Activated T-helper 2 cell treated with anti-CD3 and anti-CD28 coated beads, Interferon-gamma antibody, Interleukin-2, Interleukin-4, amounts not matched to agents 10 μg/mL and 5 μg/mL and 100 μg/mL, durations not matched to agents 14 hours and 24 hours and 36 hours (primary cell): ENCODE data around the gene ZCCHC24. TPM values are rescaled to one million over a fixed set of nuclear protein-coding genes. Genes with fewer than 3 reads are reported as not detected.

Experiments
- DNase-seq: peaks from one replicate; pipeline ENCODE4 v3.0.0; 2021; ENCODE audit warnings: low spot score
- H3K27ac Mint-ChIP-seq: one replicate; pipeline ENCODE4 v1.8.0; 2021; ENCODE audit warnings: mixed read lengths
- H3K27me3 Mint-ChIP-seq: one replicate; pipeline ENCODE4 v1.8.0; 2021; ENCODE audit warnings: low read depth, mixed read lengths
- H3K36me3 Mint-ChIP-seq: one replicate; pipeline ENCODE4 v1.8.0; 2021; ENCODE audit warnings: low read depth, mixed read lengths
- H3K4me1 Mint-ChIP-seq: one replicate; pipeline ENCODE4 v1.8.0; 2021; ENCODE audit warnings: low read depth, mixed read lengths
- H3K4me3 Mint-ChIP-seq: one replicate; pipeline ENCODE4 v1.8.0; 2021; ENCODE audit warnings: low read depth, mild to moderate bottlenecking, moderate library complexity, mixed read lengths
- H3K9me3 Mint-ChIP-seq: one replicate; pipeline ENCODE4 v1.8.0; 2021; ENCODE audit warnings: mixed read lengths
- intact Hi-C: fragments of 100-400 bp; cut with micrococcal nuclease; formaldehyde crosslinking; loops from one replicate; pipeline ENCODE4 v1.15.1; 2023
- total RNA-seq: library from RNA; stranded (reverse); gene quantifications from 2 replicates; pipeline ENCODE4 v1.2.3, GENCODE V29; 2022

Gene ZCCHC24
- total RNA-seq, 1 donor from 2014 or later = 2.1 TPM

DNA sequence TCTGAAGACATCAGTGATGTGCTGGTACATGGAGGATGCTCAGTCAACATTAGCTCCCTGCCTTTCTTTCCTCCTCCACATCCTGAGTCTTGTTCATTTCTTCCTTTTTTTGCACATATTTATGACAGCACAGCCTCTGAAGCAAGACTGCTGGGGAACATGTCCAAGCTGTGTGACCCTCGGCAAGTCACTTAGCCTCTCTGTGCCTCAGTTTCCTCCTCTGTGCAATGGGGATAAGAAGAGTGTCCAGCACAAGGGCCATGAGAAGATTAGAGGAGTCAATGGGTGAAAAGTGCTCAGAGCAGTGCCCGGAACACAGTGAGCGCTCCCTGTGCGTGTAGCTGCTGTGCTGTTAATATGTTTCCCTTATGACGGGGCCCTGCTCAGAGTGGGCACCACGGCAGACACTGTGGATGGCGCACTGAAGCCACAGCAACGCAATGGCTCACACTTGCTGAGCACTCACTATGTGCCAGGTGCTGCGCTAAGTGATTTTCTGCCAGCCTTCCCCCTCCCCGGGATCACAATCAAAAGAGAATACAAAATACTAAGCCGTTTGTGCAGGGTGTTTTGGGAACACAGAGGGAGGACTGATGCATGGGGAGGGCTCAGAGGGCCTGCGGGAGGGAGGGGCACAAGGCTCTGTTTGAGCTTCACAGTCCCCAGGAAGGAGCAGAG lies 28.7 kb downstream of the ZCCHC24 start:
- Mint-ChIP-seq H3K4me1 (peaks cover 8% of the 10 kb centered on the region), H3K9me3 (no peaks in the 10 kb centered on the region), H3K36me3 (no peaks in the 10 kb centered on the region), H3K4me3 (no peak overlapping the region), H3K27ac (no peak overlapping the region), H3K27me3 (no peaks in the 10 kb centered on the region)
- DNase-seq = no peak
- intact Hi-C loops = no loop called here

- Mint-ChIP-seq H3K9me3 (no peaks in the 10 kb centered on the region), H3K27ac (no peak overlapping the region), H3K36me3 (no peaks in the 10 kb centered on the region), H3K4me3 (no peak overlapping the region), H3K4me1 (peaks cover 8% of the 10 kb centered on the region), H3K27me3 (no peaks in the 10 kb centered on the region)
- intact Hi-C loops = no loop called here
- DNase-seq = no peak
Observed at GRCh38 chr10:79415736-79416577, 29.5 kb downstream of the ZCCHC24 start.

DNA sequence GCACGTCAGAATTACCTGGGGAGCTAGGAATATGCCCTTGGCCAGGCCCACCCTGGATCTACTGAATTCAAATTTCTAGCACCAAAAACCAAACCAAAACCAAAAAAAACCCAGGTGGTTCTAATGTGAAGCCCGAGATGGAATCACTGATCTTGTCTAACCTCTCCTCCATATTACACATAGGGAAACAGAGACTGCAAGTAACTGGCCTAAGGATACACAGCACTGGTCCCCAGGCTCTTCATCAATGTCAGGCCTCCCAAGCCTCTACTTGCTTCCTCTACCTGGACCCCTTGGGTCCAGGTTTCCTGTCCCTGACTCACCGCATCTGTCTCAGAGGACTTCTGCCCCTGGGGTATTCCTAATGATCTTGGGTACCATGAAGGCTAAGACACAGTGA lies 30.7 kb downstream of the ZCCHC24 start:
- DNase-seq = no peak
- Mint-ChIP-seq H3K4me3 (no peak overlapping the region), H3K27ac (no peak overlapping the region), H3K9me3 (no peaks in the 10 kb centered on the region), H3K4me1 (peaks cover 8% of the 10 kb centered on the region), H3K36me3 (no peaks in the 10 kb centered on the region), H3K27me3 (no peaks in the 10 kb centered on the region)
- intact Hi-C loops = no loop called here

- peaks cover 8% of the 10 kb centered on the region for H3K4me1 Mint-ChIP-seq
- intact Hi-C loops = no loop called here
- H3K27ac Mint-ChIP-seq = peak overlapping the region; percentile 47
- H3K36me3 Mint-ChIP-seq = no peaks in the 10 kb centered on the region
- H3K9me3 Mint-ChIP-seq = no peaks in the 10 kb centered on the region
- no peaks in the 10 kb centered on the region for H3K27me3 Mint-ChIP-seq
- H3K4me3 Mint-ChIP-seq = no peak overlapping the region
- no peak for DNase-seq
Observed at GRCh38 chr10:79413196-79413595, 32.2 kb downstream of the ZCCHC24 start.

DNA sequence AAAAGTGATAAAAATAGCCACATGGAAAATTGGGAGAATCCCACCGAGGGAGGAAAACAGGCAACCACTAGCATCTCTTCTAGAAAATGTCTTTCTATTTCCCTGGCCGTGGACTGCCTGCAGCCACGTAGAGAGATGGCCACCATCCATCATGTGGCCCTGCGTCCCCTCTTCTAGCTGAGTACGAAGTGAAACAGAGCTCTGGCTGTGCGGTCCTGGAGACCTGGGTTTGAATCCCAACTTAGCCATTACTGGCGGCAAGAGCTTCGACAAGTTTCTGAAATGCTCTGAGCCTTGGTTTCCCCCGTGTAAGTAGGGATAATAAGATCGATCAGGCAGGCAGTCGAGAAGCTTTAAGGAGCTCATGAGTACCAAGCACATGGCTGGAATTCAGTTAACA lies 32.9 kb downstream of the ZCCHC24 start:
- H3K36me3 Mint-ChIP-seq = no peaks in the 10 kb centered on the region
- no peaks in the 10 kb centered on the region for H3K9me3 Mint-ChIP-seq

GRCh38 chr10:79411546-79412495 lies 33.6 kb downstream of the ZCCHC24 start:
- Mint-ChIP-seq H3K9me3 (no peaks in the 10 kb centered on the region), H3K4me3 (no peak overlapping the region), H3K27me3 (no peaks in the 10 kb centered on the region), H3K27ac (no peak overlapping the region), H3K4me1 (peaks cover 8% of the 10 kb centered on the region), H3K36me3 (no peaks in the 10 kb centered on the region)
- DNase-seq = no peak
- intact Hi-C loops = no loop called here

More for the DNA sequence above, 32.9 kb downstream of the ZCCHC24 start:
- no peak overlapping the region for H3K4me3 Mint-ChIP-seq
- DNase-seq = no peak
- H3K27me3 Mint-ChIP-seq = no peaks in the 10 kb centered on the region
- H3K27ac Mint-ChIP-seq = no peak overlapping the region
- peaks cover 8% of the 10 kb centered on the region for H3K4me1 Mint-ChIP-seq
- intact Hi-C loops = no loop called here

- intact Hi-C loops = no loop called here
- no peak overlapping the region for H3K27ac Mint-ChIP-seq
- H3K9me3 Mint-ChIP-seq = no peaks in the 10 kb centered on the region
- H3K4me3 Mint-ChIP-seq = no peak overlapping the region
- H3K27me3 Mint-ChIP-seq = no peaks in the 10 kb centered on the region
- peaks cover 8% of the 10 kb centered on the region for H3K4me1 Mint-ChIP-seq
- DNase-seq = no peak
- H3K36me3 Mint-ChIP-seq = no peaks in the 10 kb centered on the region
Observed at GRCh38 chr10:79410315-79411094, 34.9 kb downstream of the ZCCHC24 start.

DNA sequence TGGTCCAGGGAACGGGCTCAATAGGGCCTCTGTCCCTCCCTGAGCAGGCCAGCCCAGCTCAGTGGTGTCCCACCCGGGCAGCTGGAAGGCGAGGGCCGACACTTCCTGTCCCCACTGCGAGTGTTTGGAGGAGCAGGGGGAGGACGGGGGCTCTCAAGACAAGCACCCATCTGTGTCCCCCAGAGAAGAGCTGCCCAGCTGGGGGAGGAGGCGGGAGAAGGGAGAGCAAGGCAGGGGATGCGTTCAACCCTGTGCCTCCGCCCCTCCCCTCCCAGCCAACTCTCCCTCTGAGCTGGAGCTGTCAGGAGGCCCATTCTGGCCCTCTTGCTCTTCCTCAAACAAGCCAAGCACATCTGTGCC lies 35.7 kb downstream of the ZCCHC24 start:
- Mint-ChIP-seq H3K4me3 (no peak overlapping the region), H3K9me3 (no peaks in the 10 kb centered on the region), H3K27me3 (no peaks in the 10 kb centered on the region), H3K4me1 (peaks cover 8% of the 10 kb centered on the region), H3K27ac (no peak overlapping the region), H3K36me3 (no peaks in the 10 kb centered on the region)
- intact Hi-C loops = no loop called here
- DNase-seq = no peak

- Mint-ChIP-seq H3K4me1 (peaks cover 8% of the 10 kb centered on the region), H3K36me3 (no peaks in the 10 kb centered on the region), H3K27ac (no peak overlapping the region), H3K9me3 (no peaks in the 10 kb centered on the region), H3K27me3 (no peaks in the 10 kb centered on the region), H3K4me3 (no peak overlapping the region)
- no peak for DNase-seq
- intact Hi-C loops = no loop called here
Observed at GRCh38 chr10:79409038-79409725, 36.2 kb downstream of the ZCCHC24 start.

GRCh38 chr10:79407811-79408795 lies 37.3 kb downstream of the ZCCHC24 start:
- intact Hi-C loops = no loop called here
- Mint-ChIP-seq H3K27me3 (no peaks in the 10 kb centered on the region), H3K4me1 (peaks cover 4% of the 10 kb centered on the region), H3K9me3 (no peaks in the 10 kb centered on the region), H3K36me3 (no peaks in the 10 kb centered on the region), H3K4me3 (no peak overlapping the region), H3K27ac (no peak overlapping the region)
- no peak for DNase-seq

DNA sequence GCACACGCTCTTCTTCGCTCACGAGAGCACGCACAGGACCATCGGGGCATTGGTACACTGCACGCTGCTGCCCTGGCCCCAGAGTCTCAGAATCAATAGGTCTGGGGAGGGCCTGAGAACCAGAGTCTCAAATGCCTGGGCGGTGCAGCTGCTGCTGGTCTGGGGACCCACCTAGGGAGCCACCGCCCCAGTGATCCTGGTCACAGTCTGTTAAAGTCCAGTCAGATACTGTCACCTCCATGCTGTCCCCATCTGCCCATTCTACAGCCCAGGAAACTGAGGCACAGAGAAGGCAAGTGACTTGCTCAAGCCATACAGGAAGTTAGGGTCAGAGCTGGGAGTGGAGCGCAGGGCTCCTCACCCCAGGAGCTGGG lies 38.0 kb downstream of the ZCCHC24 start:
- intact Hi-C loops = no loop called here
- H3K27ac Mint-ChIP-seq = no peak overlapping the region
- H3K4me1 Mint-ChIP-seq = no peaks in the 10 kb centered on the region
- no peaks in the 10 kb centered on the region for H3K27me3 Mint-ChIP-seq
- no peak for DNase-seq
- H3K9me3 Mint-ChIP-seq = no peaks in the 10 kb centered on the region
- H3K36me3 Mint-ChIP-seq = no peaks in the 10 kb centered on the region
- no peak overlapping the region for H3K4me3 Mint-ChIP-seq
